ENCODE measurements around the gene PRKCA. TPM values are rescaled to one million over a fixed set of nuclear protein-coding genes. Genes with fewer than 3 reads are reported as not detected.

Gene PRKCA
- total and polyA plus RNA-seq, 9 of the 15 experiments (the other 6 are each of a cell fraction or from before 2014, with no cell fraction given) = 3.2 to 33.0 (median 17.8) TPM

DNA sequence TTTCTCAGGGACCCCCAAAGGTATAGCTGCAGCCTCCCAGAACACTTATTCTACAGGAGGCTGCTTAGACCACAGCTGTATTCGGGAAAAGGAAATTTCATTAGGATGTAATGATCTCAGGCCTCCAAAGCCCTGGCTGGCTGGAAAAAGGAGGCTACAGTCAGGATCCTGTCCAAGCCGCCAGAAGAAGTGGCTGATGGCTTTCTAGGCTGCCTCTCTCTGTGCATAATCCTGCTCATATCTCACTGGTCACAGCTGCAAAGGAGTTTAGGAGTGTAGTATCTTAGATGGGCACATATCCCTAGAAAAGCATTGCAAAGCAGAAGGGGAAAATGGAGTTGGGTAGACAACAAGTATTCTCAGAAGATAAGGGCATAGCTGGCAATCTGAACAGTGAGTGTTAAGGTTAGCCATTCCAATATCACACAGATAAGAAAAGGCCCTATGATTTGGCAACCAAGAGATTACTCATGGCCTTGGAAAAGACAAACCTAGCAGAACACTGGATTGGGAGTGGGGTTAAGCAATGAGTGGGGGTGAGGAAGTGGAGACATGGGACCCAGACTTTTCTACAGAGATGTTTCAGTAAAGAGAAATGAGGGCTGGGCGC lies 26.0 kb upstream of the PRKCA start (continued):
- TF ChIP-seq HINFP (tag; conservative IDR thresholded peaks at IDR 0.05; ENCODE audit: low read depth) = no peak
- TF ChIP-seq ZNF24 (IDR thresholded peaks at IDR 0.05) = no peak
- no peak for TF ChIP-seq TCFL5 (CRISPR knock-in tag; conservative IDR thresholded peaks at IDR 0.05)
- no peak for TF ChIP-seq POLR2AphosphoS5 (IDR thresholded peaks at IDR 0.05; ENCODE audit: control insufficient read depth, insufficient read depth, low read depth, low read length)
- no peak for TF ChIP-seq CEBPG (CRISPR knock-in tag; IDR thresholded peaks at IDR 0.05)
- TF ChIP-seq CEBPG (tag; conservative IDR thresholded peaks at IDR 0.05 in 1 of 2, IDR thresholded peaks at IDR 0.05 in 1 of 2) = peak; percentile 37 to 59; a peak in 3 of 4 replicates
- no peak for TF ChIP-seq BACH1 (tag; IDR thresholded peaks at IDR 0.05)
- TF ChIP-seq SRF (CRISPR knock-in tag; IDR thresholded peaks at IDR 0.05) = no peak
- TF ChIP-seq MCM3 (IDR thresholded peaks at IDR 0.05) = no peak
- TF ChIP-seq FOXP1 (CRISPR knock-in tag; IDR thresholded peaks at IDR 0.05) = no peak
- TF ChIP-seq, protein P1, sequence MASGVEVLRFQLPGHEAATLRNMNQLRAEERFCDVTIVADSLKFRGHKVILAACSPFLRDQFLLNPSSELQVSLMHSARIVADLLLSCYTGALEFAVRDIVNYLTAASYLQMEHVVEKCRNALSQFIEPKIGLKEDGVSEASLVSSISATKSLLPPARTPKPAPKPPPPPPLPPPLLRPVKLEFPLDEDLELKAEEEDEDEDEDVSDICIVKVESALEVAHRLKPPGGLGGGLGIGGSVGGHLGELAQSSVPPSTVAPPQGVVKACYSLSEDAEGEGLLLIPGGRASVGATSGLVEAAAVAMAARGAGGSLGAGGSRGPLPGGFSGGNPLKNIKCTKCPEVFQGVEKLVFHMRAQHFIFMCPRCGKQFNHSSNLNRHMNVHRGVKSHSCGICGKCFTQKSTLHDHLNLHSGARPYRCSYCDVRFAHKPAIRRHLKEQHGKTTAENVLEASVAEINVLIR (CRISPR knock-in tag; IDR thresholded peaks at IDR 0.05) = no peak
- TF ChIP-seq NFIC (IDR thresholded peaks at IDR 0.05) = peak; percentile 56
- TF ChIP-seq HDAC1 (IDR thresholded peaks at IDR 0.05) = peak in 1 of 2 experiments; percentile 68; a peak in 1 of 4 replicates
- TF ChIP-seq POLR3A (IDR thresholded peaks at IDR 0.05; ENCODE audit: borderline replicate concordance, extremely low read depth, insufficient read depth, insufficient read length) = no peak
- TF ChIP-seq GABPB1 (CRISPR knock-in tag; IDR thresholded peaks at IDR 0.05) = no peak
- no peak for TF ChIP-seq MTF1 (CRISPR knock-in tag; IDR thresholded peaks at IDR 0.05; ENCODE audit: borderline replicate concordance)
- TF ChIP-seq ARID3B (CRISPR knock-in tag; IDR thresholded peaks at IDR 0.05; ENCODE audit: borderline replicate concordance) = no peak
- TF ChIP-seq TEAD4 (IDR thresholded peaks at IDR 0.05; ENCODE audit: low read length) = 0 out of 2 replicates have a peak, but pooled peaks have one; percentile 26
- no peak for TF ChIP-seq TEAD4 (CRISPR knock-in tag; IDR thresholded peaks at IDR 0.05; ENCODE audit: borderline replicate concordance)
- TF ChIP-seq, protein P2, sequence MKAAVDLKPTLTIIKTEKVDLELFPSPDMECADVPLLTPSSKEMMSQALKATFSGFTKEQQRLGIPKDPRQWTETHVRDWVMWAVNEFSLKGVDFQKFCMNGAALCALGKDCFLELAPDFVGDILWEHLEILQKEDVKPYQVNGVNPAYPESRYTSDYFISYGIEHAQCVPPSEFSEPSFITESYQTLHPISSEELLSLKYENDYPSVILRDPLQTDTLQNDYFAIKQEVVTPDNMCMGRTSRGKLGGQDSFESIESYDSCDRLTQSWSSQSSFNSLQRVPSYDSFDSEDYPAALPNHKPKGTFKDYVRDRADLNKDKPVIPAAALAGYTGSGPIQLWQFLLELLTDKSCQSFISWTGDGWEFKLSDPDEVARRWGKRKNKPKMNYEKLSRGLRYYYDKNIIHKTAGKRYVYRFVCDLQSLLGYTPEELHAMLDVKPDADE (conservative IDR thresholded peaks at IDR 0.05; ENCODE audit: control insufficient read depth, low read depth, low read length) = no peak
- TF ChIP-seq ELF2 (CRISPR knock-in tag; IDR thresholded peaks at IDR 0.05) = no peak
- TF ChIP-seq HBP1 (CRISPR knock-in tag; IDR thresholded peaks at IDR 0.05) = no peak

Data from K562 (cell line).